Kidney (tissue), 14 donors: ENCODE data around the gene MGAM2. TPM values are rescaled to one million over a fixed set of nuclear protein-coding genes. Genes with fewer than 3 reads are reported as not detected.

Source experiments
- DNase-seq, 5 donors: peaks; one replicate each; pipeline ENCODE4 v3.0.0-alpha.2; 2013 to 2020
- FAIRE-seq: peaks from 2 replicates; lab custom pipeline; 2012; peaks lifted over from hg19 to GRCh38; lab: Jason Lieb, UNC
- H3K27ac ChIP-seq, 2 donors: one replicate each; pipeline ENCODE4 v1.7.0; 2013; ENCODE audit warnings: low read depth in 2 of 2, low read length in 2 of 2, inconsistent platforms in 1 of 2
- H3K27me3 ChIP-seq: one replicate; pipeline ENCODE4 v1.7.1; 2013; ENCODE audit warnings: low read length, inconsistent platforms; ENCODE audit not compliant: control insufficient read depth, insufficient read depth
- H3K36me3 ChIP-seq, 3 donors: one replicate each; pipeline versions ENCODE4 v1.7.0 to v1.7.1; 2013; ENCODE audit warnings: low read length in 3 of 3, control low read depth in 1 of 3, inconsistent platforms in 1 of 3; ENCODE audit not compliant: insufficient read depth in 3 of 3, control insufficient read depth in 2 of 3
- H3K4me1 ChIP-seq, 3 donors: one replicate each; pipeline versions ENCODE4 v1.7.0 to v1.7.1; 2013; ENCODE audit warnings: low read length in 3 of 3, inconsistent platforms in 1 of 3, low read depth in 1 of 3; ENCODE audit not compliant: control insufficient read depth in 2 of 3, insufficient read depth in 2 of 3
- H3K4me3 ChIP-seq, 3 donors: one replicate each; pipeline versions ENCODE4 v1.7.0 to v1.8.1; 2013; ENCODE audit warnings: low read length in 3 of 3, control low read depth in 1 of 3, inconsistent platforms in 1 of 3
- H3K9ac ChIP-seq, 3 donors: one replicate each; pipeline versions ENCODE4 v1.7.0 to v1.7.1; 2013; ENCODE audit warnings: low read length in 3 of 3, control low read depth in 1 of 3, inconsistent platforms in 1 of 3
- H3K9me3 ChIP-seq, 3 donors: one replicate each; pipeline versions ENCODE4 v1.7.0 to v1.7.1; 2013; ENCODE audit warnings: low read length in 3 of 3, control low read depth in 1 of 3, inconsistent platforms in 1 of 3; ENCODE audit not compliant: control insufficient read depth in 2 of 3, insufficient read depth in 1 of 3
- CTCF ChIP-seq: IDR thresholded peaks from 3 replicates; pipeline ENCODE4 v1.5.1; 2012; ENCODE audit warnings: mild to moderate bottlenecking, moderate library complexity, borderline replicate concordance; ENCODE audit not compliant: insufficient read depth; ENCODE audit errors: extremely low read depth
- intact Hi-C: fragments of 100-400 bp; cut with DNase I; formaldehyde crosslinking; loops from one replicate; pipeline ENCODE4 v1.11.1; 2022
- polyA plus RNA-seq: library from polyadenylated mRNA; stranded (reverse); fragments of 350-450 nt; fragmentation: Illumina TruSeq; extraction: RNeasy Lipid Tissue Mini Kit (QIAGEN cat#74804); gene quantifications from one replicate; pipeline ENCODE4 v1.2.3, GENCODE V29; 2014; ENCODE audit warnings: low read depth, low replicate concordance; ENCODE audit not compliant: insufficient read depth
- total RNA-seq: library from RNA; stranded (reverse); fragmentation: NEBNext Ultra II Directional; extraction: Animal tissue kit (Norgen Biotek cat#: 25700); gene quantifications from one replicate; pipeline ENCODE4 v1.2.1, GENCODE V29; 2021
- donor health status: control.
- donor health status: control.
- donor health status: control.
- donor health status: control.
- donor health status: control.
- donor health status: DM: yes; HTN: yes; CAD: no.
- donor health status: Normal renal cell carcinoma (clear cell type).

MGAM2 gene
- total and polyA plus RNA-seq, 2 donors from 2014 or later = 0.13 TPM; not detected in 1

- intact Hi-C loops = no loop called here
- Histone ChIP-seq H3K9me3 (no peaks in the 10 kb centered on the region), H3K9ac (no peak overlapping the region), H3K4me3 (no peak overlapping the region), H3K27ac (no peak overlapping the region), H3K4me1 (no peaks in the 10 kb centered on the region), H3K36me3 (no peaks in the 10 kb centered on the region), H3K27me3 (no peaks in the 10 kb centered on the region)
- no peak for FAIRE-seq
- TF ChIP-seq CTCF = no peak
- no peak for DNase-seq
These were observed 18.7 kb downstream of the MGAM2 start for GRCh38 chr7:142130267-142130666.

- intact Hi-C loops = no loop called here
- Histone ChIP-seq H3K27ac (no peak overlapping the region), H3K9ac (no peak overlapping the region), H3K36me3 (no peaks in the 10 kb centered on the region), H3K9me3 (no peaks in the 10 kb centered on the region), H3K4me1 (no peaks in the 10 kb centered on the region), H3K4me3 (no peak overlapping the region), H3K27me3 (no peaks in the 10 kb centered on the region)
- FAIRE-seq (no peak), DNase-seq (no peak)
- no peak for TF ChIP-seq CTCF
These were observed 20.1 kb downstream of the MGAM2 start for GRCh38 chr7:142131439-142132185.

GRCh38 chr7:142133731-142134148 is 22.2 kb downstream of the MGAM2 start:
- FAIRE-seq (no peak), DNase-seq (no peak)
- H3K4me1 ChIP-seq = no peaks in the 10 kb centered on the region
- H3K36me3 ChIP-seq = no peaks in the 10 kb centered on the region
- TF ChIP-seq CTCF = no peak
- H3K9me3 ChIP-seq = no peaks in the 10 kb centered on the region
- H3K9ac ChIP-seq = no peak overlapping the region
- H3K27me3 ChIP-seq = no peaks in the 10 kb centered on the region
- H3K4me3 ChIP-seq = no peak overlapping the region
- intact Hi-C loops = no loop called here
- no peak overlapping the region for H3K27ac ChIP-seq

GRCh38 chr7:142134909-142135308 is 23.4 kb downstream of the MGAM2 start:
- Histone ChIP-seq H3K9me3 (no peaks in the 10 kb centered on the region), H3K4me1 (no peaks in the 10 kb centered on the region), H3K27me3 (no peaks in the 10 kb centered on the region), H3K4me3 (no peak overlapping the region), H3K9ac (no peak overlapping the region), H3K36me3 (no peaks in the 10 kb centered on the region), H3K27ac (no peak overlapping the region)
- FAIRE-seq = no peak
- intact Hi-C loops = no loop called here
- peak in 1 of 5 donors; percentile 0 for DNase-seq
- TF ChIP-seq CTCF = no peak
